K562 (cell line): Measurements from ENCODE around the gene CALHM3. TPM values are rescaled to one million over a fixed set of nuclear protein-coding genes. Genes with fewer than 3 reads are reported as not detected.

Experiments used
- ATAC-seq: fragments of 200-7000 bp; cut with Tn5 transposase; 3 replicates; pipeline ENCODE4 v1.9.1; 2020; ENCODE audit warnings: moderate library complexity
- BruUV-seq: library from RNA; stranded (reverse); fragments of 400-500 nt; replicated peaks from 2 replicates; lab custom pipeline; 2021; lab: Mats Ljungman, UMichigan
- CTCF ChIA-PET: fragments of 300-600 bp; formaldehyde crosslinking; extraction: SDS; loops from one replicate; lab custom pipeline; 2021; ENCODE audit warnings: low intra/inter-chr PET ratio; lab: Yijun Ruan, JAX
- POLR2A ChIA-PET: fragments of 300-600, 350-650 bp; sonication (Branson Sonifier 250); formaldehyde crosslinking; extraction: SDS; loops from one replicate; lab custom pipeline; 2021; ENCODE audit warnings: antibody characterized with exemption, inconsistent platforms; lab: Yijun Ruan, JAX
- DNase-seq, 4 experiments: peaks; one replicate each; pipeline versions ENCODE4 v3.0.0 to v3.0.0-alpha.2; 2011 to 2018; ENCODE audit warnings: low spot score in 3 of 4, mixed read lengths in 3 of 4; ENCODE audit errors: extremely low read depth in 1 of 4
- FAIRE-seq: peaks from 2 replicates; lab custom pipeline; 2011; peaks lifted over from hg19 to GRCh38; lab: Jason Lieb, UNC
- H2AFZ ChIP-seq: 2 replicates; pipeline ENCODE4 v1.6.0; 2011; ENCODE audit warnings: low read depth, low read length, control low read depth, inconsistent platforms
- H3K27ac ChIP-seq: fragments of 200-600 bp; 3 replicates; pipeline ENCODE4 v1.8.0; 2011; ENCODE audit warnings: low read depth, mild to moderate bottlenecking, control low read depth, inconsistent platforms, low read length, moderate library complexity, mixed read lengths; ENCODE audit errors: extremely low read depth
- H3K27me3 ChIP-seq, 2 experiments: fragments of 300-600 bp in 1 of 2; 2 replicates in 1 of 2; 3 replicates in 1 of 2; pipeline versions ENCODE4 v1.6.0 to v1.8.0; 2011; ENCODE audit warnings: inconsistent platforms in 2 of 2, low read length in 2 of 2, mild to moderate bottlenecking in 1 of 2, mixed read lengths in 1 of 2, moderate library complexity in 1 of 2; ENCODE audit not compliant: control insufficient read depth in 2 of 2, insufficient read depth in 2 of 2
- H3K36me3 ChIP-seq: fragments of 300-600 bp; 3 replicates; pipeline ENCODE4 v1.8.0; 2011; ENCODE audit warnings: mild to moderate bottlenecking, low read length, inconsistent platforms; ENCODE audit not compliant: control insufficient read depth, insufficient read depth
- H3K4me1 ChIP-seq, 2 experiments: fragments of 200-600 bp in 1 of 2; replicated peaks in 1 of 2; 2 replicates in 1 of 2; 3 replicates in 1 of 2; pipeline versions ENCODE4 v1.5.1 to v1.8.0; 2011; ENCODE audit warnings: inconsistent platforms in 2 of 2, low read length in 2 of 2, mild to moderate bottlenecking in 1 of 2, mixed read lengths in 1 of 2, moderate library complexity in 1 of 2; ENCODE audit not compliant: control insufficient read depth in 2 of 2, insufficient read depth in 2 of 2
- H3K4me2 ChIP-seq: 2 replicates; pipeline ENCODE4 v1.6.1; 2011; ENCODE audit warnings: low read length, control low read depth, inconsistent platforms, mixed read lengths; ENCODE audit not compliant: insufficient read depth
- H3K4me3 ChIP-seq: fragments of 200-600 bp; sonication (generic), shearing (Covaris generic); 2 replicates; pipeline ENCODE4 v1.5.1; 2016; ENCODE audit warnings: control low read depth, inconsistent platforms
- H3K79me2 ChIP-seq: fragments of 200-600 bp; 3 replicates; pipeline ENCODE4 v1.8.0; 2011; ENCODE audit warnings: low read length, inconsistent platforms; ENCODE audit not compliant: control insufficient read depth, insufficient read depth
- H3K9ac ChIP-seq, 2 experiments: 2 replicates each; pipeline versions ENCODE4 v1.6.0 to v1.6.1; 2011; ENCODE audit warnings: low read depth in 2 of 2, low read length in 2 of 2, control low read depth in 1 of 2, inconsistent platforms in 1 of 2, mild to moderate bottlenecking in 1 of 2, mixed read lengths in 1 of 2; ENCODE audit not compliant: insufficient read depth in 1 of 2
- H3K9me1 ChIP-seq: one replicate; pipeline ENCODE4 v1.6.0; 2011; ENCODE audit warnings: inconsistent platforms, mild to moderate bottlenecking, low read length, moderate library complexity; ENCODE audit not compliant: control insufficient read depth, insufficient read depth
- H3K9me3 ChIP-seq: replicated peaks from 2 replicates; pipeline ENCODE4 v1.5.1; 2011; ENCODE audit warnings: low read depth, low read length, inconsistent platforms; ENCODE audit not compliant: control insufficient read depth, insufficient read depth
- H4K20me1 ChIP-seq: replicated peaks from 2 replicates; pipeline ENCODE4 v1.6.1; 2011; ENCODE audit warnings: low read length, inconsistent platforms, mixed read lengths; ENCODE audit not compliant: control insufficient read depth, insufficient read depth
- NFIC ChIP-seq: fragments of 450-650 bp; IDR thresholded peaks from 2 replicates; pipeline ENCODE4 v1.6.1; 2017; ENCODE audit warnings: mild to moderate bottlenecking, inconsistent platforms
- POLR2G ChIP-seq: fragments of 200-400 bp; formaldehyde crosslinking; IDR thresholded peaks from 2 replicates; pipeline ENCODE4 v1.6.1; 2017; ENCODE audit warnings: low read depth, mild to moderate bottlenecking, antibody characterized with exemption, low read length, moderate library complexity
- TCF3 ChIP-seq: sonication (generic); formaldehyde crosslinking; IDR thresholded peaks from 2 replicates; pipeline ENCODE4 v1.4.0; 2020; ENCODE audit warnings: mild to moderate bottlenecking, missing genetic modification reagents
- WGBS: fragments of 100-300 bp; shearing (Covaris generic); methylation state at CpG from one replicate; pipeline ENCODE4 v1.1.6; 2016; ENCODE audit warnings: low coverage, mixed read lengths; ENCODE audit not compliant: insufficient coverage; ENCODE audit errors: missing lambda C conversion rate; 5-methylcytosine and 5-hydroxymethylcytosine counted together
- in situ Hi-C: fragments of 300-500 bp; cut with MboI; formaldehyde crosslinking; loops from 4 replicates; pipeline ENCODE4 v1.15.0; 2018; ENCODE audit warnings: inconsistent platforms, mixed read lengths
- intact Hi-C: fragments of 100-400 bp; cut with micrococcal nuclease; formaldehyde crosslinking; loops from 2 replicates; pipeline ENCODE4 v1.14.2; 2022
- polyA plus RNA-seq, 8 experiments: library from polyadenylated mRNA; depleted of rRNA in 4 of 8; stranded (reverse) in 5 of 8; unstranded in 3 of 8; fragments of >200 nt; fragmentation: Nextera tagmentation in 2 of 8; fragmentation: Illumina TruSeq in 1 of 8; extraction: Ambion mirVana in 2 of 8; extraction: Trizol in 1 of 8; gene quantifications; 2 replicates each; pipeline versions ENCODE4 v1.2.1 to v1.2.3, GENCODE V29; 2011 to 2014; ENCODE audit warnings: inconsistent platforms in 1 of 8, missing spikeins in 1 of 8
- total RNA-seq, 7 experiments: library from RNA; depleted of rRNA in 6 of 7; stranded (reverse); fragments of >200 nt in 6 of 7; fragmentation: Illumina TruSeq in 2 of 7; extraction: Trizol in 2 of 7; gene quantifications; 2 replicates each; pipeline versions ENCODE4 v1.2.1 to v1.2.3, GENCODE V29; 2011 to 2021; ENCODE audit warnings: low replicate concordance in 1 of 7
- TF ChIP-seq, protein P1 (sequence below): sonication (generic); formaldehyde crosslinking; IDR thresholded peaks from 2 replicates; pipeline ENCODE4 v1.8.1; 2023; ENCODE audit warnings: mild to moderate bottlenecking, missing genetic modification reagents

CALHM3 gene
- total and polyA plus RNA-seq, 9 of the 15 experiments (the other 6 are each of a cell fraction or from before 2014, with no cell fraction given): not detected

DNA sequence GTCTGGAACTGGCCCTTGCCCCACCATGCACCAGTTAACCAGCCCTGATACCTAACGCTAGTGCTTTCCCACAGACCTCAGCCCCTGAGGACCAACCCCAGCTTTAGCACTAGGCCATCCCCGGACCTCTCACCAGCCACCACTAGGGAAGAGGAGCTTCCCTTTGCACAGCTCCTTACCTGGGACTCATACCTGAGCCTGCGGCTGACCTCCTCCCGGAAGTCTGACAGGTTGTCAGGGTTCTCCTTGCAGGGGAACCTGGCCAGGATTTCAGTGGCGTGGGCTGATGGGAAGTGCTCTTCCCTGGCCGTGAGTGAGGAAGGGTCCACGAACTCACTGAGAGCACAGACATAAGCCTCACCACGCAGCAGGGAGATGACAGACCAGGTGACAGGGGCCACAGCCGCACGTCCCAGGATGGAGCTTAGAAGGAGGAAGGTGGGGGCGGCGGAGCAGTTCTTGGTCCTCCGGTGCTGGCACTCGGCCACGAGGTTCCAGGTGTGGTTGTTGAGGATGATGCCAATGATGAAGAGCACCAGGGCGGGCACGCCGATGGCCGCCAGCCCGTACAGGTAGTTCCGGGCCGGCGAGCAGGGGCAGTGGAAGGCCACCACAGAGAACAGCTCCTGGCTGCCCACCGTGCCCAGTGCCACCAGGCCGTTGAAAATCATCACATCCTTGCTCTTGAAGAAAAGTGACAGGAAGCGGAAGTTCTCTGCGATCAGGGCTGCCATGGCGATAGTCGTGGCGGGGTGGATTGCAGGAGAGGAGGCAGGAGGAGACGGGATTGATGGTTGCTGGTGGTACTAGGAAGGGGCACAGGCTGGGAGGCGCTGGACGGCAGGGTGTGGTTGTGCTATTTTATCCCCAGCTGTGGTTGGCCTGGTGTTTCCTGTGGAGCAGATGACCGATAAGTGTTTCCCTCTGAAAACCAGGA, 29.6 kb downstream of the CALHM3 start:
- in situ Hi-C loops: no loop called here

More for the DNA sequence above, 29.6 kb downstream of the CALHM3 start:
- Histone ChIP-seq H4K20me1 (0 out of 2 replicates have a peak, but pooled peaks cover 3% of the 10 kb centered on the region), H2AFZ (no peak overlapping the region), H3K4me2 (no peak overlapping the region), H3K9me3 (no peaks in the 10 kb centered on the region), H3K27me3 (no peaks in the 10 kb centered on the region), H3K36me3 (peaks cover 34% of the 10 kb centered on the region; the same call in 2 of the 3 replicates), H3K9me1 (no peaks in the 10 kb centered on the region), H3K9ac (peak overlapping the region in 1 of 2 experiments; percentile 17; a peak in 1 of 4 replicates), H3K27ac (no peak overlapping the region), H3K79me2 (no peaks in the 10 kb centered on the region), H3K4me3 (no peak overlapping the region), H3K4me1 (peaks cover 2 to 21% of the 10 kb centered on the region in 2 experiments; a peak in 3 of 5 replicates)
- no TSS peak for BruUV-seq
- DNase-seq (no peak), ATAC-seq (no peak), FAIRE-seq (no peak)
- 89% methylated on average over 20 of the region's 34 CpGs for WGBS
- CTCF ChIA-PET: interaction anchor here (0.5 kb wide), 1 partner anchor 85 kb away, joined by 3 read pairs; no protein-coding TSS in a partner anchor
- POLR2A ChIA-PET: no interaction called here
- TF ChIP-seq POLR2G (peak; percentile 45), NFIC (no peak), TCF3 (CRISPR knock-in tag) (no peak)
- TF ChIP-seq, protein P1, sequence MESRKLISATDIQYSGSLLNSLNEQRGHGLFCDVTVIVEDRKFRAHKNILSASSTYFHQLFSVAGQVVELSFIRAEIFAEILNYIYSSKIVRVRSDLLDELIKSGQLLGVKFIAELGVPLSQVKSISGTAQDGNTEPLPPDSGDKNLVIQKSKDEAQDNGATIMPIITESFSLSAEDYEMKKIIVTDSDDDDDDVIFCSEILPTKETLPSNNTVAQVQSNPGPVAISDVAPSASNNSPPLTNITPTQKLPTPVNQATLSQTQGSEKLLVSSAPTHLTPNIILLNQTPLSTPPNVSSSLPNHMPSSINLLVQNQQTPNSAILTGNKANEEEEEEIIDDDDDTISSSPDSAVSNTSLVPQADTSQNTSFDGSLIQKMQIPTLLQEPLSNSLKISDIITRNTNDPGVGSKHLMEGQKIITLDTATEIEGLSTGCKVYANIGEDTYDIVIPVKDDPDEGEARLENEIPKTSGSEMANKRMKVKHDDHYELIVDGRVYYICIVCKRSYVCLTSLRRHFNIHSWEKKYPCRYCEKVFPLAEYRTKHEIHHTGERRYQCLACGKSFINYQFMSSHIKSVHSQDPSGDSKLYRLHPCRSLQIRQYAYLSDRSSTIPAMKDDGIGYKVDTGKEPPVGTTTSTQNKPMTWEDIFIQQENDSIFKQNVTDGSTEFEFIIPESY (CRISPR knock-in tag): peak; percentile 31; the same call in 1 of the 2 replicates
- intact Hi-C loops: no loop called here
